Calu3 (cell line): ENCODE results near the gene FRY. TPM values are rescaled to one million over a fixed set of nuclear protein-coding genes. Genes with fewer than 3 reads are reported as not detected.

Experiments
- BruUV-seq: library from RNA; stranded (reverse); fragments of 400-500 nt; replicated peaks from 2 replicates; lab custom pipeline; 2021; lab: Mats Ljungman, UMichigan
- CTCF ChIA-PET: fragments of 300-600 bp; sonication (Branson Sonifier 250); formaldehyde crosslinking; loops from one replicate; lab custom pipeline; 2022; ENCODE audit warnings: antibody characterized with exemption; lab: Charles Lee
- DNase-seq: peaks from one replicate; pipeline ENCODE4 v3.0.0; 2022
- H3K27ac Mint-ChIP-seq: one replicate; pipeline ENCODE4 v1.8.0; 2022; ENCODE audit warnings: mixed read lengths; ENCODE audit not compliant: unreplicated experiment
- H3K27me3 Mint-ChIP-seq: one replicate; pipeline ENCODE4 v1.8.0; 2022; ENCODE audit warnings: mixed read lengths; ENCODE audit not compliant: unreplicated experiment
- H3K36me3 Mint-ChIP-seq: one replicate; pipeline ENCODE4 v1.8.0; 2022; ENCODE audit warnings: mild to moderate bottlenecking, moderate library complexity, mixed read lengths; ENCODE audit not compliant: insufficient read depth, unreplicated experiment
- H3K4me1 Mint-ChIP-seq: one replicate; pipeline ENCODE4 v1.8.0; 2022; ENCODE audit warnings: mild to moderate bottlenecking, low read depth, mixed read lengths; ENCODE audit not compliant: unreplicated experiment
- H3K4me3 Mint-ChIP-seq: one replicate; pipeline ENCODE4 v1.8.0; 2022; ENCODE audit warnings: mild to moderate bottlenecking, low read depth, moderate library complexity, mixed read lengths; ENCODE audit not compliant: unreplicated experiment
- H3K9me3 Mint-ChIP-seq: one replicate; pipeline ENCODE4 v1.8.0; 2022; ENCODE audit warnings: low read depth, mixed read lengths; ENCODE audit not compliant: unreplicated experiment
- CTCF ChIP-seq: fragments of 200-600 bp; IDR thresholded peaks from one replicate; pipeline ENCODE4 v1.8.0; 2022; ENCODE audit warnings: antibody characterized with exemption; ENCODE audit not compliant: unreplicated experiment
- intact Hi-C: fragments of 100-400 bp; cut with micrococcal nuclease; formaldehyde crosslinking; loops from one replicate; pipeline ENCODE4 v1.10.0; 2022; ENCODE audit not compliant: unreplicated experiment
- total RNA-seq: library from RNA; stranded (reverse); gene quantifications from 2 replicates; pipeline ENCODE4 v1.2.3, GENCODE V29; 2022

Gene FRY
- total RNA-seq, 1 experiment from 2014 or later: 6.2 TPM

- Mint-ChIP-seq H3K9me3 (no peaks in the 10 kb centered on the region), H3K27me3 (no peaks in the 10 kb centered on the region), H3K27ac (no peak overlapping the region), H3K36me3 (no peaks in the 10 kb centered on the region), H3K4me1 (no peaks in the 10 kb centered on the region), H3K4me3 (no peak overlapping the region)
- no peak for TF ChIP-seq CTCF
- peak; percentile 13 for DNase-seq
- BruUV-seq: no TSS peak
- intact Hi-C loops: no loop called here
- CTCF ChIA-PET: no interaction called here
Observed at GRCh38 chr13:32284927-32285632, 253.5 kb downstream of the FRY start.

- no peak for DNase-seq
Observed at GRCh38 chr13:32285633-32285965, 254.0 kb downstream of the FRY start.

GRCh38 chr13:32297206-32297605 lies 265.6 kb downstream of the FRY start:
- no peak overlapping the region for H3K27ac Mint-ChIP-seq
- no peak for TF ChIP-seq CTCF
- no peak overlapping the region for H3K4me3 Mint-ChIP-seq
- H3K9me3 Mint-ChIP-seq: no peaks in the 10 kb centered on the region
- intact Hi-C loops: no loop called here
- no peak for DNase-seq
- H3K27me3 Mint-ChIP-seq: no peaks in the 10 kb centered on the region
- BruUV-seq: no TSS peak
- H3K4me1 Mint-ChIP-seq: no peaks in the 10 kb centered on the region
- CTCF ChIA-PET: no interaction called here
- H3K36me3 Mint-ChIP-seq: no peaks in the 10 kb centered on the region

More at GRCh38 chr13:32285633-32285965, 254.0 kb downstream of the FRY start:
- no peaks in the 10 kb centered on the region for H3K4me1 Mint-ChIP-seq
- H3K27ac Mint-ChIP-seq: no peak overlapping the region
- TF ChIP-seq CTCF: no peak
- BruUV-seq: no TSS peak
- no peaks in the 10 kb centered on the region for H3K27me3 Mint-ChIP-seq
- intact Hi-C loops: no loop called here
- CTCF ChIA-PET: no interaction called here
- H3K36me3 Mint-ChIP-seq: no peaks in the 10 kb centered on the region
- H3K9me3 Mint-ChIP-seq: no peaks in the 10 kb centered on the region
- H3K4me3 Mint-ChIP-seq: no peak overlapping the region

DNA sequence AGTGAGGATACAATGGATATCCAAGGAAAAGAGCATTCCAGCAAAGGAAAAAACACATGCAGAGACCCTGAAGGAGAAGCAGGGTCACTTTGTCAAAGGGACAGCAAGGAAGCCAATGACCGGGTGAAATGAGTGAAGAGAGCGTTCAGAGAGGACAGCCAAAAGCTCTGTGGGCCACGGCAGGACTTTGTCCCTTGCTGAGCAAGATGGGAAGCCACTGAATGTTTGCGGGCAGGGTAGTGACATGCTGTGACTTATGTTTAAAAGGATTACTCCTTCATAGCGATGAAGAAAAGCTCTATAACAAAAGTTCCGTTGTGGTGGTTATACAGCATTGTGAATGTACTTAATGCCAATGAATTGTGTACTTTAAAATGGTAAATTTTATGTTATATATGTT lies 267.1 kb downstream of the FRY start:
- no peak for TF ChIP-seq CTCF
- Mint-ChIP-seq H3K36me3 (no peaks in the 10 kb centered on the region), H3K4me3 (no peak overlapping the region), H3K9me3 (no peaks in the 10 kb centered on the region), H3K27me3 (no peaks in the 10 kb centered on the region), H3K27ac (no peak overlapping the region), H3K4me1 (no peaks in the 10 kb centered on the region)
- BruUV-seq: no TSS peak
- no peak for DNase-seq
- intact Hi-C loops: no loop called here
- CTCF ChIA-PET: no interaction called here
